ENCODE results near the gene ILF2. TPM values are rescaled to one million over a fixed set of nuclear protein-coding genes. Genes with fewer than 3 reads are reported as not detected.
"Not testable (repeated sequence)": the region's sequence is repeated elsewhere in the genome, so short reads cannot be mapped to it uniquely, and the experiment has no call there.

Gene ILF2
- polyA plus RNA-seq, 1 experiment, result 182 TPM

GRCh38 chr1:153670257-153670858 lies 435 bp downstream of the ILF2 start:
- H3K36me3 ChIP-seq (ENCODE audit: control insufficient read depth, insufficient read depth, low read length), result peaks cover 16% of the 10 kb centered on the region
- no peak for TF ChIP-seq CTCF (IDR thresholded peaks at IDR 0.05; ENCODE audit: insufficient read depth, low read depth, low read length)
- no peaks in the 10 kb centered on the region for H3K27me3 ChIP-seq (ENCODE audit: control insufficient read depth, insufficient read depth, low read length)
- no peak for DNase-seq (ENCODE audit: low read depth)
- H3K4me3 ChIP-seq (ENCODE audit: low read depth, low read length), result peak overlapping the region; percentile 92
- ChIA-PET POLR2A (no interaction called here), CTCF (interaction anchor here (1.4 to 1.8 kb wide), 3 partner anchors 9 to 315 kb away, joined by 3 to 4 read pairs (median 3); no protein-coding TSS in a partner anchor)

GRCh38 chr1:153669606-153670005 lies 1.2 kb downstream of the ILF2 start:
- no peak for TF ChIP-seq CTCF (IDR thresholded peaks at IDR 0.05; ENCODE audit: insufficient read depth, low read depth, low read length)
- DNase-seq (ENCODE audit: low read depth), result no peak
- H3K36me3 ChIP-seq (ENCODE audit: control insufficient read depth, insufficient read depth, low read length), result peaks cover 17% of the 10 kb centered on the region
- H3K27me3 ChIP-seq (ENCODE audit: control insufficient read depth, insufficient read depth, low read length), result no peaks in the 10 kb centered on the region
- ChIA-PET POLR2A (no interaction called here), CTCF (interaction anchor here (0.7 kb wide), 1 partner anchor 8 kb away, joined by 3 read pairs; no protein-coding TSS in a partner anchor)
- H3K4me3 ChIP-seq (ENCODE audit: low read depth, low read length), result peak overlapping the region; percentile 92

GRCh38 chr1:153668672-153669071 lies 2.1 kb downstream of the ILF2 start:
- H3K36me3 ChIP-seq (ENCODE audit: control insufficient read depth, insufficient read depth, low read length), result peaks cover 17% of the 10 kb centered on the region
- DNase-seq (ENCODE audit: low read depth); H3K4me3 ChIP-seq (ENCODE audit: low read depth, low read length); H3K27me3 ChIP-seq (ENCODE audit: control insufficient read depth, insufficient read depth, low read length); POLR2A ChIA-PET; CTCF ChIA-PET: not testable (repeated sequence)

- Histone ChIP-seq H3K4me3 (ENCODE audit: low read depth, low read length) (no peak overlapping the region), H3K36me3 (ENCODE audit: control insufficient read depth, insufficient read depth, low read length) (peaks cover 20% of the 10 kb centered on the region), H3K27me3 (ENCODE audit: control insufficient read depth, insufficient read depth, low read length) (no peaks in the 10 kb centered on the region)
- no peak for TF ChIP-seq CTCF (IDR thresholded peaks at IDR 0.05; ENCODE audit: insufficient read depth, low read depth, low read length)
- POLR2A ChIA-PET, result no interaction called here
- CTCF ChIA-PET, result interaction anchor here (0.6 to 1.7 kb wide), 2 partner anchors 10 to 319 kb away, joined by 3 to 4 read pairs; no protein-coding TSS in a partner anchor
- no peak for DNase-seq (ENCODE audit: low read depth)
Measured at GRCh38 chr1:153667439-153667838, 3.4 kb downstream of the ILF2 start.

GRCh38 chr1:153663211-153663610 lies 7.6 kb downstream of the ILF2 start:
- Histone ChIP-seq H3K4me3 (ENCODE audit: low read depth, low read length) (no peak overlapping the region), H3K36me3 (ENCODE audit: control insufficient read depth, insufficient read depth, low read length) (peaks cover 23% of the 10 kb centered on the region), H3K27me3 (ENCODE audit: control insufficient read depth, insufficient read depth, low read length) (no peaks in the 10 kb centered on the region)
- POLR2A ChIA-PET, result no interaction called here
- CTCF ChIA-PET, result no interaction called here
- no peak for TF ChIP-seq CTCF (IDR thresholded peaks at IDR 0.05; ENCODE audit: insufficient read depth, low read depth, low read length)
- DNase-seq (ENCODE audit: low read depth), result no peak

GRCh38 chr1:153662269-153662668 lies 8.5 kb downstream of the ILF2 start:
- no peak overlapping the region for H3K4me3 ChIP-seq (ENCODE audit: low read depth, low read length)
- no peaks in the 10 kb centered on the region for H3K27me3 ChIP-seq (ENCODE audit: control insufficient read depth, insufficient read depth, low read length)
- CTCF ChIA-PET, result no interaction called here
- POLR2A ChIA-PET, result no interaction called here
- TF ChIP-seq CTCF (IDR thresholded peaks at IDR 0.05; ENCODE audit: insufficient read depth, low read depth, low read length), result no peak
- DNase-seq (ENCODE audit: low read depth), result no peak
- H3K36me3 ChIP-seq (ENCODE audit: control insufficient read depth, insufficient read depth, low read length), result peaks cover 18% of the 10 kb centered on the region

All from BJ (cell line).